Common myeloid progenitor, CD34-positive (primary cell): Measurements from ENCODE around the gene IPPK.

Experiments
- CTCF ChIA-PET: fragments of 350-600 bp; sonication (Branson Sonifier 250); formaldehyde crosslinking; loops from one replicate; lab custom pipeline; 2021; ENCODE audit warnings: antibody characterized with exemption; lab: Charles Lee
- POLR2A ChIA-PET: fragments of 350-600 bp; sonication (Branson Sonifier 250); formaldehyde crosslinking; loops from one replicate; lab custom pipeline; 2021; ENCODE audit warnings: antibody characterized with exemption; lab: Charles Lee
- DNase-seq, 3 donors: peaks; one replicate each; pipeline versions ENCODE4 v3.0.0 to v3.0.0-alpha.2; 2013
- H3K27ac ChIP-seq, 2 experiments: 1 replicate in 1 of 2; 2 replicates in 1 of 2; pipeline ENCODE4 v1.7.0; 2013; ENCODE audit warnings: inconsistent platforms in 2 of 2, low read length in 2 of 2, mild to moderate bottlenecking in 2 of 2, low read depth in 1 of 2, moderate library complexity in 1 of 2; ENCODE audit not compliant: severe bottlenecking in 2 of 2, insufficient read depth in 1 of 2, poor library complexity in 1 of 2
- H3K27me3 ChIP-seq, 5 experiments: replicated peaks in 2 of 5; 1 replicate in 3 of 5; 2 replicates in 2 of 5; pipeline versions ENCODE4 v1.6.1 to v1.7.0; 2013; ENCODE audit warnings: low read length in 4 of 5, mild to moderate bottlenecking in 2 of 5, moderate library complexity in 2 of 5, inconsistent platforms in 1 of 5; ENCODE audit not compliant: insufficient read depth in 5 of 5, control insufficient read depth in 4 of 5
- H3K36me3 ChIP-seq, 4 experiments: 1 replicate in 2 of 4; 2 replicates in 2 of 4; pipeline versions ENCODE4 v1.6.1 to v1.7.0; 2013; ENCODE audit warnings: low read length in 3 of 4, control low read depth in 1 of 4, mild to moderate bottlenecking in 1 of 4; ENCODE audit not compliant: control insufficient read depth in 4 of 4, insufficient read depth in 4 of 4
- H3K4me1 ChIP-seq, 4 experiments: 1 replicate in 3 of 4; 2 replicates in 1 of 4; pipeline versions ENCODE4 v1.6.1 to v1.7.1; 2013; ENCODE audit warnings: low read length in 3 of 4, mild to moderate bottlenecking in 3 of 4, control low read depth in 1 of 4, inconsistent platforms in 1 of 4, moderate library complexity in 1 of 4; ENCODE audit not compliant: control insufficient read depth in 4 of 4, insufficient read depth in 4 of 4; ENCODE audit errors: control extremely low read depth in 1 of 4
- H3K4me3 ChIP-seq, 7 experiments: 1 replicate in 4 of 7; 2 replicates in 3 of 7; pipeline versions ENCODE4 v1.5.1 to v1.7.0; 2013; ENCODE audit warnings: mild to moderate bottlenecking in 7 of 7, low read length in 6 of 7, moderate library complexity in 6 of 7, inconsistent platforms in 2 of 7, low read depth in 2 of 7, control low read depth in 1 of 7; ENCODE audit not compliant: insufficient read depth in 4 of 7, control insufficient read depth in 1 of 7; ENCODE audit errors: extremely low read depth in 1 of 7
- H3K9me3 ChIP-seq, 5 experiments: 1 replicate in 4 of 5; 2 replicates in 1 of 5; pipeline versions ENCODE4 v1.6.1 to v1.7.1; 2013; ENCODE audit warnings: low read length in 4 of 5, mild to moderate bottlenecking in 2 of 5, inconsistent platforms in 1 of 5, low read depth in 1 of 5, moderate library complexity in 1 of 5; ENCODE audit not compliant: control insufficient read depth in 4 of 5, insufficient read depth in 2 of 5; ENCODE audit errors: control extremely low read depth in 1 of 5
- WGBS: methylation state at CpG from one replicate; pipeline ENCODE4 v1.1.5; 2013; ENCODE audit not compliant: insufficient coverage; 5-methylcytosine and 5-hydroxymethylcytosine counted together

The IPPK gene

DNA sequence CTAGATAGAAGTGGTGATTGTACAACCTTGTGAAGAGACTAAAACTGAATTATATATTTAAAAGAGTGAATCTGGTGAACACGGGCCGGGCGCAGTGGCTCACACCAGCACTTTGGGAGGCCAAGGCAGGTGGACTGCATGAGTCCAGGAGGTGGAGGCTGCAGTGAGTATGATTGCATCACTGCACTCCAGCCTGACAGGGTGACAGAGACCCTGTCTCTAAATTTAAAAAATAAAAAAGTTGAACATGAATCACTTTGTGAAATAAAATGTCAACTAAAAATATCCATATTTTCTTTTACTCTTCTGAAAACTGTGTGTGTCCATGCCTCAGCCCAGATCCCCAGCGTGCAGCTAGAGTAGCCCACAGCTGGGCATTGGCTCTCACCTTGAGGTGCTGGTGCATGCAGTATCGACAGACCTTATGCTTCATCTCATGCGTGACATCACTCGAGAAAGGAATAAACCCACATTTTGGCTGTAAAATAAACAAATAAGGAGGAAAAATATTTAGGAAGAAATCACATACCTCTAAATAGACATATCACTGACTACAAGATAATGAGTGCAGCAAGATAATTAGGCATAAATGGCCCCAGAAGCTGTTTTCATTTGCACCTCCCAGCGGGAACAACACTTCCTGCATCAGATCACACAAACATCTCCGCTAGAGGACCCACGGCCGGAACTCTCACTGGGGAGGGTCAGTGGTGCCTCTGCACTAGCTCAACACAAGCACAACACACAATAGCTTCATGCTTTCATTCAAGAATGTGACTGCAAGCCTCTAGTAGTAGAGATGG lies 22.1 kb downstream of the IPPK start:
- Histone ChIP-seq H3K27ac (no peak overlapping the region), H3K4me3 (no peak overlapping the region), H3K36me3 (peaks cover 11 to 78% (median 49%) of the 10 kb centered on the region in 4 experiments), H3K9me3 (peaks cover 0 to 12% (median 3%) of the 10 kb centered on the region in 5 experiments), H3K4me1 (no peaks in the 10 kb centered on the region), H3K27me3 (no peaks in the 10 kb centered on the region)
- ChIA-PET POLR2A (no interaction called here), CTCF (interaction anchor here (1.1 to 1.7 kb wide), 2 partner anchors 9 to 14 kb away, joined by 3 to 4 read pairs; no protein-coding TSS in a partner anchor)
- WGBS = 96% methylated on average over 8 of the region's 11 CpGs
- no peak for DNase-seq

DNA sequence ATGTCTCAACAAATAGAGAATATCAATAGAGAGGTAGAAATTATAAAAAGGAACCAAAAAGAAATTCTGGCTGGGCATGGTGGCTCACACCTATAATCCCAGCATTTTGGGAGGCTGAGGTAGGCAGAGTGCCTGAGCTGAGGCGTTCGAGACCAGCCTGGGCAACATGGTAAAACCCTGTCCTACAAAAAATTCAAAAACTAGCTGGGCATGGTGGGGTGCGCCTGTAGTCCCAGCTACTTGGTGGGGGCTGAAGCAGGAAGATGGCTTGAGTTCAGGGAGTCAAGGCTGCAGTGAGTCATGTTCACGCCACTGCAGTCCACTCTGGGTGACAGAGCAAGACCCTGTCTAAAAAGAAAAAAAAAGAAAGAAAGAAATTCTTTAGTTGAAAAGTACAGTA lies 24.9 kb downstream of the IPPK start:
- POLR2A ChIA-PET = interaction anchor here (0.6 to 0.7 kb wide), 2 partner anchors 9 to 10 kb away, joined by 3 to 5 read pairs; no protein-coding TSS in a partner anchor
- no peak for DNase-seq
- H3K4me3 ChIP-seq = no peak overlapping the region
- no peaks in the 10 kb centered on the region for H3K27me3 ChIP-seq
- CTCF ChIA-PET = interaction anchor here (1.1 to 1.2 kb wide), 2 partner anchors 11 to 62 kb away, joined by 3 read pairs; no protein-coding TSS in a partner anchor
- no peaks in the 10 kb centered on the region for H3K4me1 ChIP-seq
- WGBS = 100% methylated on average over 4 of the region's 4 CpGs
- peaks cover 12 to 93% (median 60%) of the 10 kb centered on the region in 4 experiments for H3K36me3 ChIP-seq
- H3K9me3 ChIP-seq = peaks cover 0 to 12% (median 3%) of the 10 kb centered on the region in 5 experiments
- no peak overlapping the region for H3K27ac ChIP-seq

GRCh38 chr9:92644278-92644677 lies 25.7 kb downstream of the IPPK start:
- no peak for DNase-seq
- Histone ChIP-seq H3K4me3 (no peak overlapping the region), H3K27ac (no peak overlapping the region), H3K9me3 (peaks cover 0 to 12% (median 3%) of the 10 kb centered on the region in 5 experiments), H3K36me3 (peaks cover 12 to 95% (median 60%) of the 10 kb centered on the region in 4 experiments), H3K4me1 (no peaks in the 10 kb centered on the region), H3K27me3 (no peaks in the 10 kb centered on the region)
- 99% methylated on average over 7 of the region's 7 CpGs for WGBS
- CTCF ChIA-PET = interaction anchor here (1.1 to 1.2 kb wide), 2 partner anchors 11 to 63 kb away, joined by 3 read pairs; no protein-coding TSS in a partner anchor
- POLR2A ChIA-PET = interaction anchor here (0.6 kb wide), 1 partner anchor 11 kb away, joined by 5 read pairs; no protein-coding TSS in a partner anchor

DNA sequence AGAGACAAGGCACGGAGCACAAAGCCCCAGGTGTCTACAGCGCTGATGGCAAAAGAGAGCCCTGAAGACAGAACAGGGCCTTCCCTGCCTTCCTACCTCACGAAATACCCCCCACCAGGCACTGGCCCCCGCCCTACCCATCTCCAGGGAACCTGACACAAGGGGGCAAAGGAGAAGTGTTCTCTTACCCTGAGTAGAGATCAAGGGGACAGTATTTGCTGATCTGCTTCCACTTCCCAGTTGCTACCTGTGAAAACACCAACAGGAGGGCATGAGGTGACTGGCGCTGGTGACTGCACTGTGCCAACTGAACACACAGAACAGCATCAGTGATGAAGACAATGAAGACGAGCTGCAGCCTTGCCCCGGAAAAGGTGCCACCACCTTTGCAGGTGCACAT lies 27.4 kb downstream of the IPPK start:
- peaks cover 0 to 11% (median 3%) of the 10 kb centered on the region in 5 experiments for H3K9me3 ChIP-seq
- peaks cover 12 to 95% (median 55%) of the 10 kb centered on the region in 4 experiments for H3K36me3 ChIP-seq
- ChIA-PET CTCF (no interaction called here), POLR2A (no interaction called here)
- no peak overlapping the region for H3K27ac ChIP-seq
- no peak for DNase-seq
- 98% methylated on average over 6 of the region's 7 CpGs for WGBS
- H3K27me3 ChIP-seq = no peaks in the 10 kb centered on the region
- H3K4me1 ChIP-seq = no peaks in the 10 kb centered on the region
- no peak overlapping the region for H3K4me3 ChIP-seq

- no peak overlapping the region for H3K4me3 ChIP-seq
- H3K27ac ChIP-seq = no peak overlapping the region
- no peaks in the 10 kb centered on the region for H3K27me3 ChIP-seq
- CTCF ChIA-PET = interaction anchor here (1.4 kb wide), 1 partner anchor 504 kb away, joined by 4 read pairs; no protein-coding TSS in a partner anchor
- no peak for DNase-seq
- H3K36me3 ChIP-seq = peaks cover 11 to 95% (median 56%) of the 10 kb centered on the region in 4 experiments
- 97% methylated on average over 8 of the region's 8 CpGs for WGBS
- POLR2A ChIA-PET = no interaction called here
- H3K9me3 ChIP-seq = peaks cover 0 to 8% (median 3%) of the 10 kb centered on the region in 5 experiments
- H3K4me1 ChIP-seq = no peaks in the 10 kb centered on the region
Measured at GRCh38 chr9:92642041-92642451, 27.9 kb downstream of the IPPK start.

- CTCF ChIA-PET = interaction anchor here (1.4 kb wide), 1 partner anchor 503 kb away, joined by 4 read pairs; no protein-coding TSS in a partner anchor
- POLR2A ChIA-PET = no interaction called here
- no peak overlapping the region for H3K27ac ChIP-seq
- WGBS = over 99% methylated on average over 19 of the region's 20 CpGs
- peaks cover 11 to 90% (median 59%) of the 10 kb centered on the region in 4 experiments for H3K36me3 ChIP-seq
- no peak for DNase-seq
- H3K4me3 ChIP-seq = no peak overlapping the region
- H3K27me3 ChIP-seq = no peaks in the 10 kb centered on the region
- peaks cover 0 to 8% (median 3%) of the 10 kb centered on the region in 5 experiments for H3K9me3 ChIP-seq
- no peaks in the 10 kb centered on the region for H3K4me1 ChIP-seq
Measured at GRCh38 chr9:92641092-92641809, 28.7 kb downstream of the IPPK start.
